ENCODE measurements around the gene KRTAP10-11. TPM values are rescaled to one million over a fixed set of nuclear protein-coding genes. Genes with fewer than 3 reads are reported as not detected.

The KRTAP10-11 gene
- total and polyA plus RNA-seq, 9 donors, result not detected

- WGBS, 3 donors, result 37 to 53% (median 51%) methylated on average over 8 of the region's 8 CpGs
- Histone ChIP-seq H3K4me3 (no peak overlapping the region), H3K4me1 (ENCODE audit: insufficient read depth) (no peaks in the 10 kb centered on the region), H3K27ac (no peak overlapping the region), H3K36me3 (no peaks in the 10 kb centered on the region), H3K27me3 (no peaks in the 10 kb centered on the region), H3K9me3 (no peaks in the 10 kb centered on the region)
- DNase-seq, result no peak
- intact Hi-C loops (cut with DNase I), result no loop called here
- no peak for TF ChIP-seq POLR2A (IDR thresholded peaks at IDR 0.05)
- TF ChIP-seq EP300 (IDR thresholded peaks at IDR 0.05), result no peak
- TF ChIP-seq CTCF (IDR thresholded peaks at IDR 0.05), result no peak
These were observed 973 bp downstream of the KRTAP10-11 start for GRCh38 chr21:44647222-44647552.

- Histone ChIP-seq H3K27me3 (no peaks in the 10 kb centered on the region), H3K4me1 (ENCODE audit: insufficient read depth) (no peaks in the 10 kb centered on the region), H3K36me3 (no peaks in the 10 kb centered on the region), H3K4me3 (no peak overlapping the region), H3K27ac (no peak overlapping the region), H3K9me3 (no peaks in the 10 kb centered on the region)
- no peak for DNase-seq
- TF ChIP-seq CTCF (IDR thresholded peaks at IDR 0.05) (no peak), POLR2A (IDR thresholded peaks at IDR 0.05) (no peak)
- WGBS, 3 donors, result 66 to 72% (median 67%) methylated on average over 25 to 33 of the region's 33 CpGs
- intact Hi-C loops (cut with DNase I), result no loop called here
These were observed 2.5 kb downstream of the KRTAP10-11 start for GRCh38 chr21:44648557-44649311.

GRCh38 chr21:44649521-44650100 lies 3.4 kb downstream of the KRTAP10-11 start:
- DNase-seq, result no peak
- no peaks in the 10 kb centered on the region for H3K27me3 ChIP-seq
- intact Hi-C loops (cut with DNase I), result no loop called here
- H3K27ac ChIP-seq, result no peak overlapping the region
- H3K4me3 ChIP-seq, result no peak overlapping the region
- no peaks in the 10 kb centered on the region for H3K4me1 ChIP-seq (ENCODE audit: insufficient read depth)
- WGBS, 3 donors, result 74 to 80% (median 76%) methylated on average over 13 to 18 of the region's 18 CpGs
- TF ChIP-seq POLR2A (IDR thresholded peaks at IDR 0.05) (no peak), EP300 (IDR thresholded peaks at IDR 0.05) (no peak), CTCF (IDR thresholded peaks at IDR 0.05) (no peak)
- H3K36me3 ChIP-seq, result no peaks in the 10 kb centered on the region
- H3K9me3 ChIP-seq, result no peaks in the 10 kb centered on the region

GRCh38 chr21:44650265-44650972 lies 4.2 kb downstream of the KRTAP10-11 start:
- H3K4me1 ChIP-seq (ENCODE audit: insufficient read depth), result no peaks in the 10 kb centered on the region
- intact Hi-C loops (cut with DNase I), result no loop called here
- no peak for DNase-seq
- no peaks in the 10 kb centered on the region for H3K36me3 ChIP-seq
- no peak overlapping the region for H3K27ac ChIP-seq
- 87 to 90% (median 89%) methylated on average over 20 of the region's 20 CpGs for WGBS, 3 donors
- TF ChIP-seq CTCF (IDR thresholded peaks at IDR 0.05), result no peak
- no peak for TF ChIP-seq POLR2A (IDR thresholded peaks at IDR 0.05)
- TF ChIP-seq EP300 (IDR thresholded peaks at IDR 0.05), result no peak
- no peak overlapping the region for H3K4me3 ChIP-seq
- no peaks in the 10 kb centered on the region for H3K9me3 ChIP-seq
- H3K27me3 ChIP-seq, result no peaks in the 10 kb centered on the region
